DOHH2 (cell line): ENCODE measurements around the gene TOMM40L.

Experiments
- H3F3A ChIP-seq: fragments of 200-600 bp; sonication (generic), shearing (Covaris generic); 2 replicates; pipeline ENCODE4 v1.6.0; 2016; ENCODE audit warnings: antibody characterized with exemption, mild to moderate bottlenecking; ENCODE audit not compliant: control insufficient read depth, insufficient read depth
- H3K27ac ChIP-seq: fragments of 200-600 bp; sonication (generic); 2 replicates; pipeline ENCODE4 v1.5.1; 2014; ENCODE audit warnings: low read depth, mild to moderate bottlenecking, low read length, moderate library complexity
- H3K27me3 ChIP-seq: fragments of 200-600 bp; sonication (generic); 2 replicates; pipeline ENCODE4 v1.6.1; 2014; ENCODE audit warnings: mild to moderate bottlenecking, low read length, mixed read lengths; ENCODE audit not compliant: control insufficient read depth
- H3K36me3 ChIP-seq: fragments of 200-600 bp; sonication (generic); 2 replicates; pipeline ENCODE4 v1.6.1; 2014; ENCODE audit warnings: mild to moderate bottlenecking, low read length, moderate library complexity, mixed read lengths; ENCODE audit not compliant: control insufficient read depth
- H3K4me1 ChIP-seq: fragments of 200-600 bp; sonication (generic); 2 replicates; pipeline ENCODE4 v1.6.1; 2014; ENCODE audit warnings: mild to moderate bottlenecking, low read length, mixed read lengths; ENCODE audit not compliant: control insufficient read depth
- H3K4me2 ChIP-seq: fragments of 200-600 bp; sonication (generic); 2 replicates; pipeline ENCODE4 v1.6.0; 2014; ENCODE audit warnings: mild to moderate bottlenecking, low read length, moderate library complexity
- H3K4me3 ChIP-seq: fragments of 200-600 bp; sonication (generic); 2 replicates; pipeline ENCODE4 v1.5.1; 2014; ENCODE audit warnings: mild to moderate bottlenecking, low read length, mixed read lengths
- H3K79me2 ChIP-seq: fragments of 200-600 bp; sonication (generic); 2 replicates; pipeline ENCODE4 v1.6.1; 2014; ENCODE audit warnings: mild to moderate bottlenecking, low read length, mixed read lengths; ENCODE audit not compliant: control insufficient read depth
- H3K9me2 ChIP-seq: fragments of 200-600 bp; sonication (generic); replicated peaks from 2 replicates; pipeline ENCODE4 v1.6.1; 2014; ENCODE audit warnings: mild to moderate bottlenecking, low read length, mixed read lengths; ENCODE audit not compliant: control insufficient read depth
- H3K9me3 ChIP-seq: fragments of 200-600 bp; sonication (generic); 2 replicates; pipeline ENCODE4 v1.6.1; 2014; ENCODE audit warnings: antibody characterized with exemption, low read length, mixed read lengths; ENCODE audit not compliant: control insufficient read depth, insufficient read depth
- H4K20me1 ChIP-seq: fragments of 200-600 bp; sonication (generic); 2 replicates; pipeline ENCODE4 v1.6.0; 2014; ENCODE audit warnings: low read depth, mild to moderate bottlenecking, antibody characterized with exemption, low read length, moderate library complexity; ENCODE audit not compliant: control insufficient read depth, insufficient read depth
- CTCF ChIP-seq: fragments of 200-600 bp; sonication (generic); IDR thresholded peaks from one replicate; pipeline ENCODE4 v1.5.1; 2014; ENCODE audit warnings: antibody characterized with exemption, mild to moderate bottlenecking, low read depth, low read length; ENCODE audit not compliant: poor library complexity, severe bottlenecking
- EZH2phosphoT487 ChIP-seq: fragments of 200-600 bp; sonication (generic); IDR thresholded peaks from 2 replicates; pipeline ENCODE4 v1.6.1; 2017; ENCODE audit warnings: borderline replicate concordance, mild to moderate bottlenecking, antibody characterized with exemption, low read length, moderate library complexity, mixed read lengths

The TOMM40L gene

GRCh38 chr1:161227196-161227871 lies 1.5 kb downstream of the TOMM40L start:
- peaks cover 30% of the 10 kb centered on the region for H3K36me3 ChIP-seq
- H3K27me3 ChIP-seq = no peaks in the 10 kb centered on the region
- H3K4me1 ChIP-seq = peaks cover 24% of the 10 kb centered on the region
- peak overlapping the region; percentile 81 for H3K4me3 ChIP-seq
- peak overlapping the region; percentile 81 for H3K4me2 ChIP-seq
- peak overlapping the region; percentile 38 for H3K27ac ChIP-seq
- no peaks in the 10 kb centered on the region for H3K9me3 ChIP-seq
- H3K9me2 ChIP-seq = no peaks in the 10 kb centered on the region
- H3K79me2 ChIP-seq = peaks cover 11% of the 10 kb centered on the region
- TF ChIP-seq EZH2phosphoT487 (no peak), CTCF (peak; percentile 99)
- no peaks in the 10 kb centered on the region for H3F3A ChIP-seq
- H4K20me1 ChIP-seq = no peaks in the 10 kb centered on the region

GRCh38 chr1:161228032-161228431 lies 2.2 kb downstream of the TOMM40L start:
- no peaks in the 10 kb centered on the region for H3K27me3 ChIP-seq
- H3F3A ChIP-seq = no peaks in the 10 kb centered on the region
- H3K4me3 ChIP-seq = peak overlapping the region; percentile 81
- no peaks in the 10 kb centered on the region for H3K9me3 ChIP-seq
- H3K9me2 ChIP-seq = no peaks in the 10 kb centered on the region
- H3K4me1 ChIP-seq = peaks cover 24% of the 10 kb centered on the region
- peak overlapping the region; percentile 38 for H3K27ac ChIP-seq
- H3K36me3 ChIP-seq = peaks cover 30% of the 10 kb centered on the region
- H3K4me2 ChIP-seq = peak overlapping the region; percentile 81
- TF ChIP-seq EZH2phosphoT487 (no peak), CTCF (no peak)
- H4K20me1 ChIP-seq = no peaks in the 10 kb centered on the region
- peaks cover 11% of the 10 kb centered on the region for H3K79me2 ChIP-seq

- H4K20me1 ChIP-seq = no peaks in the 10 kb centered on the region
- TF ChIP-seq CTCF (no peak), EZH2phosphoT487 (no peak)
- peaks cover 30% of the 10 kb centered on the region for H3K36me3 ChIP-seq
- peaks cover 11% of the 10 kb centered on the region for H3K79me2 ChIP-seq
- no peaks in the 10 kb centered on the region for H3F3A ChIP-seq
- no peaks in the 10 kb centered on the region for H3K27me3 ChIP-seq
- no peak overlapping the region for H3K4me2 ChIP-seq
- H3K4me1 ChIP-seq = peaks cover 24% of the 10 kb centered on the region
- no peak overlapping the region for H3K27ac ChIP-seq
- no peaks in the 10 kb centered on the region for H3K9me3 ChIP-seq
- no peaks in the 10 kb centered on the region for H3K9me2 ChIP-seq
- H3K4me3 ChIP-seq = no peak overlapping the region
Observed at GRCh38 chr1:161229896-161230295, 4.0 kb downstream of the TOMM40L start.
